IMR-90 (cell line): ENCODE data around the gene SMIM9. TPM values are rescaled to one million over a fixed set of nuclear protein-coding genes. Genes with fewer than 3 reads are reported as not detected.

Experiments
- ATAC-seq: fragments of 200-7000 bp; cut with Tn5 transposase; 2 replicates; pipeline ENCODE4 v1.9.1; 2020; ENCODE audit warnings: low read depth, mild to moderate bottlenecking, moderate library complexity
- BruUV-seq: library from RNA; stranded (reverse); fragments of 400-500 nt; replicated peaks from 2 replicates; lab custom pipeline; 2021; lab: Mats Ljungman, UMichigan
- CTCF ChIA-PET: fragments of 300-600 bp; formaldehyde crosslinking; extraction: SDS; loops from one replicate; lab custom pipeline; 2021; ENCODE audit warnings: antibody characterized with exemption; lab: Yijun Ruan, JAX
- POLR2A ChIA-PET: fragments of 300-600 bp; sonication (Branson Sonifier 250); formaldehyde crosslinking; loops from one replicate; lab custom pipeline; 2022; ENCODE audit warnings: antibody characterized with exemption; ENCODE audit not compliant: unreplicated experiment; lab: Charles Lee
- DNase-seq: peaks from one replicate; pipeline ENCODE4 v3.0.0; 2013
- H2AFZ ChIP-seq: replicated peaks from 2 replicates; pipeline ENCODE3; 2013; ENCODE audit warnings: low read length, mild to moderate bottlenecking; ENCODE audit not compliant: poor library complexity
- H2AK5ac ChIP-seq: 2 replicates; pipeline ENCODE4 v1.6.1; 2013; ENCODE audit warnings: low read depth, low read length, inconsistent platforms
- H2AK9ac ChIP-seq: replicated peaks from 2 replicates; pipeline ENCODE3; 2013; ENCODE audit warnings: mild to moderate bottlenecking, low read depth, low read length, moderate library complexity; ENCODE audit not compliant: poor library complexity
- H2BK120ac ChIP-seq: 2 replicates; pipeline ENCODE4 v1.6.1; 2013; ENCODE audit warnings: low read depth, low read length, inconsistent platforms
- H2BK15ac ChIP-seq: 3 replicates; pipeline ENCODE4 v1.6.1; 2013; ENCODE audit warnings: low read depth, low read length, inconsistent platforms
- H2BK20ac ChIP-seq: 2 replicates; pipeline ENCODE4 v1.6.1; 2013; ENCODE audit warnings: low read depth, mild to moderate bottlenecking, inconsistent platforms, low read length, moderate library complexity
- H2BK5ac ChIP-seq: 2 replicates; pipeline ENCODE4 v1.6.1; 2013; ENCODE audit warnings: mild to moderate bottlenecking, low read depth, low read length, inconsistent platforms; ENCODE audit not compliant: poor library complexity, severe bottlenecking
- H3K14ac ChIP-seq: replicated peaks from 2 replicates; pipeline ENCODE4 v1.6.1; 2013; ENCODE audit warnings: low read depth, low read length, inconsistent platforms
- H3K18ac ChIP-seq: 2 replicates; pipeline ENCODE4 v1.6.1; 2013; ENCODE audit warnings: low read depth, low read length, control low read depth
- H3K23ac ChIP-seq: 2 replicates; pipeline ENCODE4 v1.6.1; 2013; ENCODE audit warnings: low read depth, low read length, inconsistent platforms
- H3K27ac ChIP-seq: 2 replicates; pipeline ENCODE4 v1.5.1; 2013; ENCODE audit warnings: mild to moderate bottlenecking, control low read depth, low read length; ENCODE audit not compliant: insufficient read depth
- H3K27me3 ChIP-seq: 2 replicates; pipeline ENCODE4 v1.6.1; 2013; ENCODE audit warnings: low read length; ENCODE audit not compliant: control insufficient read depth, insufficient read depth
- H3K36me3 ChIP-seq: 2 replicates; pipeline ENCODE4 v1.6.1; 2013; ENCODE audit warnings: low read length, mixed read lengths; ENCODE audit not compliant: control insufficient read depth, insufficient read depth
- H3K4ac ChIP-seq: 2 replicates; pipeline ENCODE4 v1.6.1; 2013; ENCODE audit warnings: low read depth, low read length, inconsistent platforms
- H3K4me1 ChIP-seq: 2 replicates; pipeline ENCODE4 v1.6.1; 2013; ENCODE audit warnings: low read length, mixed read lengths; ENCODE audit not compliant: control insufficient read depth, insufficient read depth
- H3K4me2 ChIP-seq: 2 replicates; pipeline ENCODE4 v1.6.1; 2013; ENCODE audit warnings: low read depth, mild to moderate bottlenecking, control low read depth, low read length, moderate library complexity
- H3K4me3 ChIP-seq: 2 replicates; pipeline ENCODE4 v1.5.1; 2013; ENCODE audit warnings: low read depth, mild to moderate bottlenecking, control low read depth, low read length, moderate library complexity; ENCODE audit not compliant: insufficient read depth
- H3K56ac ChIP-seq: 2 replicates; pipeline ENCODE4 v1.6.1; 2013; ENCODE audit warnings: low read length, inconsistent platforms; ENCODE audit not compliant: insufficient read depth; ENCODE audit errors: extremely low read depth
- H3K79me1 ChIP-seq, 2 experiments: 2 replicates each; pipeline ENCODE4 v1.6.1; 2013; ENCODE audit warnings: low read length in 2 of 2, inconsistent platforms in 1 of 2, low read depth in 1 of 2
- H3K9ac ChIP-seq: 2 replicates; pipeline ENCODE4 v1.6.1; 2013; ENCODE audit warnings: low read depth, low read length, control low read depth
- H3K9me1 ChIP-seq: 2 replicates; pipeline ENCODE4 v1.6.1; 2013; ENCODE audit warnings: low read length, inconsistent platforms; ENCODE audit not compliant: insufficient read depth
- H3K9me3 ChIP-seq: 2 replicates; pipeline ENCODE4 v1.6.1; 2013; ENCODE audit warnings: low read length; ENCODE audit not compliant: control insufficient read depth, insufficient read depth
- H4K20me1 ChIP-seq: 2 replicates; pipeline ENCODE4 v1.6.1; 2013; ENCODE audit warnings: low read length, inconsistent platforms; ENCODE audit not compliant: insufficient read depth
- H4K5ac ChIP-seq: 2 replicates; pipeline ENCODE4 v1.6.1; 2013; ENCODE audit warnings: mild to moderate bottlenecking, low read depth, low read length, control low read depth
- H4K8ac ChIP-seq, 2 experiments: 2 replicates each; pipeline ENCODE4 v1.6.1; 2013; ENCODE audit warnings: low read depth in 2 of 2, low read length in 2 of 2, control low read depth in 1 of 2, inconsistent platforms in 1 of 2
- H4K91ac ChIP-seq: 2 replicates; pipeline ENCODE4 v1.6.1; 2013; ENCODE audit warnings: low read depth, low read length, inconsistent platforms; ENCODE audit not compliant: insufficient read depth
- BHLHE40 ChIP-seq: fragments of 150-350 bp; IDR thresholded peaks from 2 replicates; pipeline ENCODE4 v1.6.1; 2016; ENCODE audit warnings: mild to moderate bottlenecking, low read depth, low read length
- CHD1 ChIP-seq: IDR thresholded peaks from 2 replicates; pipeline ENCODE4 v1.6.1; 2012; ENCODE audit warnings: low read depth, low read length, improper control_type of control experiment
- CTCF ChIP-seq: conservative IDR thresholded peaks from 2 replicates; pipeline ENCODE4 v1.5.1; 2012; ENCODE audit warnings: mild to moderate bottlenecking, low read depth, low read length, improper control_type of control experiment
- ELK1 ChIP-seq: fragments of 150-350 bp; IDR thresholded peaks from 2 replicates; pipeline ENCODE4 v1.6.1; 2016; ENCODE audit warnings: low read depth, mild to moderate bottlenecking, low read length, moderate library complexity, borderline replicate concordance
- FOS ChIP-seq: fragments of 150-350 bp; IDR thresholded peaks from 2 replicates; pipeline ENCODE4 v1.6.1; 2016; ENCODE audit warnings: low read depth, low read length
- MAZ ChIP-seq: IDR thresholded peaks from 2 replicates; pipeline ENCODE4 v1.6.1; 2012; ENCODE audit warnings: low read depth, mild to moderate bottlenecking, low read length, improper control_type of control experiment, moderate library complexity, borderline replicate concordance
- NFE2L2 ChIP-seq: fragments of 150-350 bp; IDR thresholded peaks from 2 replicates; pipeline ENCODE4 v1.6.1; 2016; ENCODE audit warnings: low read depth, mild to moderate bottlenecking, low read length
- RAD21 ChIP-seq: IDR thresholded peaks from 2 replicates; pipeline ENCODE4 v1.6.1; 2012; ENCODE audit warnings: low read length, improper control_type of control experiment
- RCOR1 ChIP-seq: IDR thresholded peaks from 2 replicates; pipeline ENCODE4 v1.6.1; 2012; ENCODE audit warnings: mild to moderate bottlenecking, low read length, improper control_type of control experiment; ENCODE audit not compliant: insufficient replicate concordance
- RFX5 ChIP-seq: IDR thresholded peaks from 2 replicates; pipeline ENCODE4 v1.8.0; 2012; ENCODE audit warnings: low read depth, mild to moderate bottlenecking, low read length, moderate library complexity
- SMC3 ChIP-seq: fragments of 150-350 bp; IDR thresholded peaks from 2 replicates; pipeline ENCODE4 v1.6.1; 2016; ENCODE audit warnings: low read depth, mild to moderate bottlenecking, antibody characterized with exemption, low read length, moderate library complexity
- USF2 ChIP-seq: fragments of 150-350 bp; IDR thresholded peaks from 2 replicates; pipeline ENCODE4 v1.6.1; 2017; ENCODE audit warnings: mild to moderate bottlenecking, antibody characterized with exemption, low read length, low read depth
- WGBS, 2 experiments: methylation state at CpG; one replicate each; pipeline versions ENCODE4 v1.1.5 to v1.1.7; 2013; ENCODE audit warnings: missing lambda C conversion rate in 2 of 2; ENCODE audit not compliant: insufficient read length in 1 of 2; ENCODE audit errors: extremely low coverage in 2 of 2; 5-methylcytosine and 5-hydroxymethylcytosine counted together
- dilution Hi-C: fragments of 300-500 bp; cut with HindIII; formaldehyde crosslinking; loops from one replicate; pipeline ENCODE4 v1.14.3; 2018; ENCODE audit warnings: low sequenced_read_pairs; ENCODE audit not compliant: unreplicated experiment
- in situ Hi-C: fragments of 300-500 bp; cut with MboI; formaldehyde crosslinking; loops from 3 replicates; pipeline ENCODE4 v1.14.3; 2019; ENCODE audit warnings: low sequenced_read_pairs, inconsistent platforms, mixed read lengths
- intact Hi-C: fragments of 100-400 bp; cut with micrococcal nuclease; formaldehyde crosslinking; loops from 2 replicates; pipeline ENCODE4 v1.10.0; 2022
- polyA plus RNA-seq, 3 experiments: library from polyadenylated mRNA; depleted of rRNA; stranded (reverse); fragments of >200 nt; gene quantifications; 2 replicates each; pipeline ENCODE4 v1.2.3, GENCODE V29; 2012; ENCODE audit warnings: low replicate concordance in 1 of 3
- total RNA-seq: library from RNA; depleted of rRNA; stranded (reverse); fragments of >200 nt; gene quantifications from 2 replicates; pipeline ENCODE4 v1.2.3, GENCODE V29; 2012

Gene SMIM9
- total and polyA plus RNA-seq, 2 of the 4 experiments (the other 2 are of a cell fraction) = not detected

GRCh38 chrX:154793084-154793795, 41.2 kb downstream of the SMIM9 start:
- CTCF ChIA-PET = no interaction called here
- H3K9ac ChIP-seq = no peak overlapping the region
- no peak overlapping the region for H2AFZ ChIP-seq
- no peak for ATAC-seq
- no peak overlapping the region for H2BK120ac ChIP-seq
- H4K8ac ChIP-seq = no peak overlapping the region
- no peak overlapping the region for H2AK9ac ChIP-seq
- H3K9me3 ChIP-seq = no peaks in the 10 kb centered on the region
- H4K5ac ChIP-seq = no peak overlapping the region
- H3K18ac ChIP-seq = no peak overlapping the region
- H3K4ac ChIP-seq = no peak overlapping the region
- no peak overlapping the region for H3K4me2 ChIP-seq
- H3K14ac ChIP-seq = no peak overlapping the region
- H4K91ac ChIP-seq = no peak overlapping the region
- H3K4me3 ChIP-seq = no peak overlapping the region
- intact Hi-C loops (no loop called here), dilution Hi-C loops (no loop called here), in situ Hi-C loops (no loop called here)
- POLR2A ChIA-PET = no interaction called here
- H3K23ac ChIP-seq = no peak overlapping the region
- no peak overlapping the region for H2AK5ac ChIP-seq
- H3K27ac ChIP-seq = no peak overlapping the region
- H3K36me3 ChIP-seq = no peaks in the 10 kb centered on the region
- DNase-seq = no peak
- H3K79me1 ChIP-seq = peaks cover 5 to 16% of the 10 kb centered on the region in 2 experiments; a peak in 3 of 4 replicates
- no peak overlapping the region for H2BK15ac ChIP-seq
- no peak overlapping the region for H2BK5ac ChIP-seq
- H2BK20ac ChIP-seq = no peak overlapping the region
- BruUV-seq = no TSS peak
- TF ChIP-seq RAD21 (no peak), MAZ (no peak), NFE2L2 (no peak), RCOR1 (no peak), FOS (no peak), RFX5 (no peak), ELK1 (no peak), CHD1 (no peak), CTCF (no peak), SMC3 (no peak), BHLHE40 (no peak), USF2 (no peak)
- no peak overlapping the region for H3K56ac ChIP-seq
- no peaks in the 10 kb centered on the region for H3K9me1 ChIP-seq
- no peaks in the 10 kb centered on the region for H3K4me1 ChIP-seq
- H4K20me1 ChIP-seq = no peaks in the 10 kb centered on the region
- WGBS, 2 experiments = no CpG with 5 or more reads among the region's 7 CpGs
- H3K27me3 ChIP-seq = no peaks in the 10 kb centered on the region
